ENCODE results near the gene LRMDA.

DNA sequence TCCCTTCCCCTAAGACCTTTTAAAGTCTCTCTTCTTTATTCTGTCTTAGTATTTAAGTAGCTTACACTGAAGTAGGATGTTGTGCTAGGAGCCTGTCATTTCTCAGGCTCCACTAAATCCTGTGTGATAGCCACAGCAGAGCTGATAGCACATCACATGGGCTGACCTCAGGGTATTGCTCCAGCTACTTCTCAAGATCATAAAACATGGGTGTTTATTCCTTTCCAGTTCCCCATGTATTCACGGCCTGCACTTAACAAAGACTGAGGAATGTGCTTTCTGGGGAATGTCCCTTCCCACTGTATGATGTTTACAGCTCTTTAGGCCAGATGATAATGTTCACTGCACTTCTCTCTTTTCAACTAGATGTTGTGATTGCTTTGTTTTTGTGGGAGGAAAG is 1119.4 kb downstream of the LRMDA start:
- TF ChIP-seq EZH2 (IDR thresholded peaks at IDR 0.05; ENCODE audit: borderline replicate concordance, low read depth, low read length, severe bottlenecking) (no peak), JUN (IDR thresholded peaks at IDR 0.05; ENCODE audit: borderline replicate concordance, insufficient read depth, insufficient read length, low read depth) (no peak), POLR2AphosphoS5 (IDR thresholded peaks at IDR 0.05; ENCODE audit: insufficient read depth, low read depth, low read length) (no peak), POLR2A (IDR thresholded peaks at IDR 0.05; ENCODE audit: low read depth, low read length) (no peak), MYC (IDR thresholded peaks at IDR 0.05; ENCODE audit: low read depth, low read length) (no peak), FOS (IDR thresholded peaks at IDR 0.05; ENCODE audit: borderline replicate concordance, insufficient read depth, low read length) (no peak)
- TF ChIP-seq, protein P1, sequence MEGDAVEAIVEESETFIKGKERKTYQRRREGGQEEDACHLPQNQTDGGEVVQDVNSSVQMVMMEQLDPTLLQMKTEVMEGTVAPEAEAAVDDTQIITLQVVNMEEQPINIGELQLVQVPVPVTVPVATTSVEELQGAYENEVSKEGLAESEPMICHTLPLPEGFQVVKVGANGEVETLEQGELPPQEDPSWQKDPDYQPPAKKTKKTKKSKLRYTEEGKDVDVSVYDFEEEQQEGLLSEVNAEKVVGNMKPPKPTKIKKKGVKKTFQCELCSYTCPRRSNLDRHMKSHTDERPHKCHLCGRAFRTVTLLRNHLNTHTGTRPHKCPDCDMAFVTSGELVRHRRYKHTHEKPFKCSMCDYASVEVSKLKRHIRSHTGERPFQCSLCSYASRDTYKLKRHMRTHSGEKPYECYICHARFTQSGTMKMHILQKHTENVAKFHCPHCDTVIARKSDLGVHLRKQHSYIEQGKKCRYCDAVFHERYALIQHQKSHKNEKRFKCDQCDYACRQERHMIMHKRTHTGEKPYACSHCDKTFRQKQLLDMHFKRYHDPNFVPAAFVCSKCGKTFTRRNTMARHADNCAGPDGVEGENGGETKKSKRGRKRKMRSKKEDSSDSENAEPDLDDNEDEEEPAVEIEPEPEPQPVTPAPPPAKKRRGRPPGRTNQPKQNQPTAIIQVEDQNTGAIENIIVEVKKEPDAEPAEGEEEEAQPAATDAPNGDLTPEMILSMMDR (IDR thresholded peaks at IDR 0.05; ENCODE audit: extremely low read depth in 1 of 2, insufficient read depth in 1 of 2, low read depth in 1 of 2, low read length in 2 of 2): no peak
- TF ChIP-seq, protein P2, sequence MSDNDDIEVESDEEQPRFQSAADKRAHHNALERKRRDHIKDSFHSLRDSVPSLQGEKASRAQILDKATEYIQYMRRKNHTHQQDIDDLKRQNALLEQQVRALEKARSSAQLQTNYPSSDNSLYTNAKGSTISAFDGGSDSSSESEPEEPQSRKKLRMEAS (IDR thresholded peaks at IDR 0.05; ENCODE audit: insufficient read depth, insufficient read length): no peak
